ENCODE data around the gene KIF16B. TPM values are rescaled to one million over a fixed set of nuclear protein-coding genes. Genes with fewer than 3 reads are reported as not detected.

The KIF16B gene
- total RNA-seq, 4 donors from 2014 or later = 8.7 to 20.6 (median 16.6) TPM

DNA sequence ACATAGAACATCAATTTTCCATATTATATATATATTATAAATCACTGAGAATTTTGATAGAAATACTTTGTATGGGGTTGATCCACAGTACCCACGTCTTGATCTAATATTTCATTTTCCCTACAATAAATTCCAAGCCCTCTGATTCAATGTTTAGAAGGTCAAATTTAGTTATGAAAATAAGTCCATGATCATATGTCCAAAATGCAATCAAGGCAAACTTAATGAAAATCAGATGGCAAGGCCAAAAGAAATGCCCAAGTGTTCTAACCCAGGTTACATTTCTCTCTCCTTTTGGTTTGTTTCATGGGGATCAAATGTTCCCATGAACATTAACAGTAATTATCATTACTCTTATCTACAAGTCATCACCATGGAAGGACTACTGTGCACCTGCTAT is 203.8 kb downstream of the KIF16B start:
- intact Hi-C loops (cut with DNase I; ENCODE audit: low total_unique reads) = no loop called here
- H3K4me1 ChIP-seq = no peaks in the 10 kb centered on the region
- H3K9me3 ChIP-seq = no peaks in the 10 kb centered on the region
- H3K4me3 ChIP-seq = no peak overlapping the region
- H3K36me3 ChIP-seq = no peaks in the 10 kb centered on the region
- no peaks in the 10 kb centered on the region for H3K27me3 ChIP-seq
- no peak for DNase-seq
- H3K27ac ChIP-seq = no peak overlapping the region
- TF ChIP-seq POLR2A (IDR thresholded peaks at IDR 0.05) (no peak), CTCF (IDR thresholded peaks at IDR 0.05) (no peak)

DNA sequence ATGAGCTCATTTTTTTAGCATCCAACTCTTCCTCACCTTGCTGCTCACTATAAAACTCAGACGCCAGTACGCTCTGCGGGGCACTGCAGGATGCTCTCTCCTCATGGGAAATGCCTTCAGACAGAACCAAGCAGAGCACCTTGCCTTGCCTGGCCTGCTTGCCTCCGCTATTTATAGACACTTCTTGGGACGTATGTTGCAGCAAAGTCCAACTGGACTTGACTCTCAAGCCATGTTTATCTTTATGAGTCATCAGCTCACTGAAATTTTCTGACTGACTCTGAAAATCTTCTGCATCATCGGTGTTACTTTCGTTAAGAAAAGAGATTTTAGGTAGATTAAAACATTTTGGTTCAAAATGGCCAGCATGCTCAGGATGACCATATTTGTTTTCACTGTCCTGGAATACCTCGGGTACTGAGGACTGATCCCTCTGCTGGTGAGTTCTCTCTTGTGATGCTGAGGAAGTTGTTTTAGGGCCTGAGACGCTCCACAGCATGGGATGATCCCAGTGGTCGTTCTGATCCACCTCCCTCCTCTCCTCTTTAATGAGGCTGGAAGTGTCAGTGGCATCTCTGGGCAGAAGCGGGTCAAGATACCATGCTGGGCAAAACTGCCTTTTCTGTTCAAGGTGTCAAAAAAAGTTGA is 204.5 kb downstream of the KIF16B start:
- H3K36me3 ChIP-seq = no peaks in the 10 kb centered on the region
- no peaks in the 10 kb centered on the region for H3K4me1 ChIP-seq
- DNase-seq = no peak
- no peaks in the 10 kb centered on the region for H3K27me3 ChIP-seq
- no peak overlapping the region for H3K4me3 ChIP-seq
- H3K27ac ChIP-seq = no peak overlapping the region
- intact Hi-C loops (cut with DNase I; ENCODE audit: low total_unique reads) = no loop called here
- TF ChIP-seq CTCF (IDR thresholded peaks at IDR 0.05) = no peak
- no peak for TF ChIP-seq POLR2A (IDR thresholded peaks at IDR 0.05)
- H3K9me3 ChIP-seq = no peaks in the 10 kb centered on the region

DNA sequence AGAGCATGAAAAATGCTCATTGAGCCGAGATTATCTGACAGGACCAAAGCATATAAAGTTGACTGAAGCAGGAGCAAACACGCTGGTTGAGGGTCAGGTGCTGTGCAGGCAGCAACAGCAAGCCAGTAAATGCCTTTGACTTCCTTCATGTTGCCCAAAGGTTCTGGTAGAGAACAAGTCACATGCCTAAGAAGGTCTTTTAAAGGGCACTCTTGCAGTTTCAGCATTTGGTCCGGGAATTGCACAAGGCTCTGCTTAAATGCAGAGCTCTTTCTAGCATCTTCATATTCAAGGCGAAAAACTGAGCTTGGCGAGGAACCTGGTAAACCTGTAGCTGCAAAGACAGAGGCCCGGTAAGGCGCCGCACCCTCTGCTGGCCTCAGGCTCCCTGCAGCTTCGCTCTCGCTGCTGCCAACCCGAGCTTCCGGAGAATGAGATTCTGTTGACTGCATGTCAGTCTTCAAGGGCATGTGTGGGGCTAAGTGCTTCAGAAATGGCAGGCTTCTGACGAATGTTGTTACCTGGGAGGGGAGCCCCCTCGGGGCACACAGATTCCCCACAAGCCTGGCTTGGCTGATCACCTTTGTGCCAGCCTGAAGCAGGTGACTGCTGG is 205.2 kb downstream of the KIF16B start:
- TF ChIP-seq POLR2A (IDR thresholded peaks at IDR 0.05) (no peak), CTCF (IDR thresholded peaks at IDR 0.05) (no peak)
- DNase-seq = no peak
- Histone ChIP-seq H3K27ac (no peak overlapping the region), H3K4me3 (no peak overlapping the region), H3K36me3 (no peaks in the 10 kb centered on the region), H3K4me1 (no peaks in the 10 kb centered on the region), H3K27me3 (no peaks in the 10 kb centered on the region), H3K9me3 (no peaks in the 10 kb centered on the region)
- intact Hi-C loops (cut with DNase I; ENCODE audit: low total_unique reads) = no loop called here

DNA sequence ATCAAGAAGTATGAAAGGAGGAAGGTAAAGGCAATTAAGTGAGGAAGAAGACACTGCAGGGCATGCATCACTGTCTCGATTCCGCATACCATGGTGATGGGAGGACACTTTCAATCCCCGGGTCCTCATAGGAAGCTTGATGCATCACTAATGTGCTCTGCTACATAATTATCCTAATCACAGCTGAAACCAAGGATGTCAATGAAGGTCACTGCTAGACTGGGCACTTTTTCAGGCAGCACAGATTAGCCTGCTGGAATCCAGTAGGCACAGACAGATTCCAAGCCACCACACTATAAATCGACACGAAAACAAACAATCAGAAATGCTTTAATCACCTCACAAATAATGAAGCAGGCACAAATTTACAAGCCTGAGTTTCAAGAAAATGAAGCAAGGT is 206.7 kb downstream of the KIF16B start:
- no peak overlapping the region for H3K4me3 ChIP-seq
- DNase-seq = no peak
- H3K36me3 ChIP-seq = no peaks in the 10 kb centered on the region
- intact Hi-C loops (cut with DNase I; ENCODE audit: low total_unique reads) = no loop called here
- no peak for TF ChIP-seq CTCF (IDR thresholded peaks at IDR 0.05)
- no peak for TF ChIP-seq POLR2A (IDR thresholded peaks at IDR 0.05)
- H3K27ac ChIP-seq = no peak overlapping the region
- no peaks in the 10 kb centered on the region for H3K4me1 ChIP-seq
- no peaks in the 10 kb centered on the region for H3K9me3 ChIP-seq
- no peaks in the 10 kb centered on the region for H3K27me3 ChIP-seq

DNA sequence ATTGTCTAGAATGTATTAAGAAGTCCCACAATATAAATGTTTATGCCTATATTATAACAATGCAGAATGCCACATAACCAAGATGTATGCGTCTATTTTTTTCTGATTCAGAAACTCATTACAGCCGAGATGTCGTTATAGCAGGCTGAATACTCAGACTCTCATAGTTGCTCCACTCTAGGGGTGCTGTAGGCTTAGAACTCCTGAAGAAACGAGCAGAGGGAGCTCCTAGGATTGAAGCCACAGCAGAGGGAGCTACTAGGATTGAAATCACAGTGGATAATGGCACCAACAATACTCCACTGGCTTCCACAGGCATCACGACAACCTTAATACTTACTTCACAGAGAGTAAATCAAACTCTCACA is 208.9 kb downstream of the KIF16B start:
- no peak overlapping the region for H3K4me3 ChIP-seq
- TF ChIP-seq CTCF (IDR thresholded peaks at IDR 0.05) (no peak), POLR2A (IDR thresholded peaks at IDR 0.05) (no peak)
- H3K4me1 ChIP-seq = no peaks in the 10 kb centered on the region
- no peaks in the 10 kb centered on the region for H3K9me3 ChIP-seq
- no peaks in the 10 kb centered on the region for H3K36me3 ChIP-seq
- no peak overlapping the region for H3K27ac ChIP-seq
- intact Hi-C loops (cut with DNase I; ENCODE audit: low total_unique reads) = no loop called here
- H3K27me3 ChIP-seq = no peaks in the 10 kb centered on the region
- no peak for DNase-seq

Data from uterus (tissue), 4 donors.